Measurements from ENCODE around the gene SSTR1. TPM values are rescaled to one million over a fixed set of nuclear protein-coding genes. Genes with fewer than 3 reads are reported as not detected.

SSTR1 gene
- total RNA-seq, 6 donors from 2014 or later = under 0.01 to 14.4 (median 3.1) TPM

DNA sequence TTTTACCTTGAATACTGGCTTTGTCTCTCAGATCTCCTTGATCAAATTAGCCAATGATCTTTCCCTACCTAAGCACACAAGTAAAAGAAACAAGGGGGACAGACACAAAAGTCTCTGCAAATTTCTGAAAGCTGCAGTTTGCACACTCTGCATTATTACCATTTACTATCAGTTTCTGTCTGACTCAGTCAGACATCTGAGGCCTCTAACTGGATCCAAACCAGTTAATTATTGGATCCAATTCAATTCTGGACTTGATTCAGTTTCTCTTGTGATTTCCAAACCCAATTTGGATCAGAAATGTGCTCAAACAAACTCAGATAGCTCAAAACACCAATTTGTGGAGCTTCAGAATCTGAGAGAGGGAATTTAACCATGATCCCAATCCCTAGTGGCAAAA, 16.6 kb downstream of the SSTR1 start:
- Histone ChIP-seq H3K9me3 (no peaks in the 10 kb centered on the region), H3K36me3 (no peaks in the 10 kb centered on the region), H3K4me3 (no peak overlapping the region), H3K27me3 (no peaks in the 10 kb centered on the region), H3K27ac (no peak overlapping the region), H3K4me1 (no peaks in the 10 kb centered on the region)
- TF ChIP-seq EP300 (IDR thresholded peaks at IDR 0.05) = no peak
- TF ChIP-seq POLR2AphosphoS5 (IDR thresholded peaks at IDR 0.05) = no peak
- TF ChIP-seq, protein P1, sequence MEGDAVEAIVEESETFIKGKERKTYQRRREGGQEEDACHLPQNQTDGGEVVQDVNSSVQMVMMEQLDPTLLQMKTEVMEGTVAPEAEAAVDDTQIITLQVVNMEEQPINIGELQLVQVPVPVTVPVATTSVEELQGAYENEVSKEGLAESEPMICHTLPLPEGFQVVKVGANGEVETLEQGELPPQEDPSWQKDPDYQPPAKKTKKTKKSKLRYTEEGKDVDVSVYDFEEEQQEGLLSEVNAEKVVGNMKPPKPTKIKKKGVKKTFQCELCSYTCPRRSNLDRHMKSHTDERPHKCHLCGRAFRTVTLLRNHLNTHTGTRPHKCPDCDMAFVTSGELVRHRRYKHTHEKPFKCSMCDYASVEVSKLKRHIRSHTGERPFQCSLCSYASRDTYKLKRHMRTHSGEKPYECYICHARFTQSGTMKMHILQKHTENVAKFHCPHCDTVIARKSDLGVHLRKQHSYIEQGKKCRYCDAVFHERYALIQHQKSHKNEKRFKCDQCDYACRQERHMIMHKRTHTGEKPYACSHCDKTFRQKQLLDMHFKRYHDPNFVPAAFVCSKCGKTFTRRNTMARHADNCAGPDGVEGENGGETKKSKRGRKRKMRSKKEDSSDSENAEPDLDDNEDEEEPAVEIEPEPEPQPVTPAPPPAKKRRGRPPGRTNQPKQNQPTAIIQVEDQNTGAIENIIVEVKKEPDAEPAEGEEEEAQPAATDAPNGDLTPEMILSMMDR (IDR thresholded peaks at IDR 0.05) = no peak
- TF ChIP-seq POLR2A (IDR thresholded peaks at IDR 0.05) = no peak
- DNase-seq = no peak
- ATAC-seq (ENCODE audit: low FRiP score in 2 of 2) = no peak

DNA sequence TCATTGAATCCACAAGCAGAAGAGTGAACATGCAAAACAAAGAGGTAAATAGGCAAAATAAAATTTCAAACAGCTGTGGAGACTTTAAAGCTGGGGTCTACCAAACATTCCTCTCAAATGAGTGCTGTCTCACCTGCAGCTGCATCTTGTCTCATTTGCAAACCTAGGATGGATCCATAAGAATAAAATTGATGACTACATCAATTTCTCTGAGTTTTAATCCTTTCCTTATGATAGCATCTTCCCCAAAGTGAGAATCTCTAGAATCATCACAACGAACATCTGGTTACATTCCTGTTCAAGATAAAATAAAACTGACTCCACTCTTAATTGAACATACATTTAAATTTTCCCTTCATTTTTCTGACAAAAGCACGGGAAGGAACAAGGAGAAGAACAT, 18.2 kb downstream of the SSTR1 start:
- H3K36me3 ChIP-seq = no peaks in the 10 kb centered on the region
- H3K9me3 ChIP-seq = no peaks in the 10 kb centered on the region
- H3K27ac ChIP-seq = no peak overlapping the region
- ATAC-seq (ENCODE audit: low FRiP score in 2 of 2) = no peak
- H3K4me1 ChIP-seq = no peaks in the 10 kb centered on the region
- no peaks in the 10 kb centered on the region for H3K27me3 ChIP-seq
- no peak for DNase-seq
- no peak overlapping the region for H3K4me3 ChIP-seq
- no peak for TF ChIP-seq POLR2A (IDR thresholded peaks at IDR 0.05)
- TF ChIP-seq, protein P1 (IDR thresholded peaks at IDR 0.05) = no peak
- no peak for TF ChIP-seq POLR2AphosphoS5 (IDR thresholded peaks at IDR 0.05)
- TF ChIP-seq EP300 (IDR thresholded peaks at IDR 0.05) = no peak
- 85 to 90% methylated on average over 2 of the region's 2 CpGs for WGBS, 2 donors

DNA sequence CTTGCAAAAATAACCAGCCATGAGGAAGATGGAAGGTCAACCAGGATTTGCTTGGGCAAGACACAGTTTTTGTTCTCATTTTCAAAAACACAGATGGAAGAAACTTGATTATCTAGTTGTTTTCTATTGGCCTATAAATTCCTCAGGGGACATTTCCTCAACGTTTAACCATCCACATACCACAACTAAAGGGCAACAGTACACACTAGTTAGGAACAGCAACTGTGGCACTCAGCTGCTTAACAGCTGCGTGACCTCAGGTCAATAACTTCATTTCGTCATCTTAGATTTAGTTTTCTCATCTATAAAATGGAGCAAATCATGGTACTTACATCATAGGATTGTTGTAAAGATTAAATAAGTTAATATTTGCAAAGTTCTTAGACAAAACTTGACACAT, 18.7 kb downstream of the SSTR1 start:
- 69 to 72% methylated on average over 3 of the region's 3 CpGs for WGBS, 2 donors
- ATAC-seq (ENCODE audit: low FRiP score in 2 of 2) (no peak), DNase-seq (no peak)
- Histone ChIP-seq H3K4me1 (no peaks in the 10 kb centered on the region), H3K9me3 (no peaks in the 10 kb centered on the region), H3K27me3 (no peaks in the 10 kb centered on the region), H3K27ac (no peak overlapping the region), H3K36me3 (no peaks in the 10 kb centered on the region), H3K4me3 (no peak overlapping the region)
- TF ChIP-seq POLR2AphosphoS5 (IDR thresholded peaks at IDR 0.05) = no peak
- TF ChIP-seq, protein P1 (IDR thresholded peaks at IDR 0.05) = no peak
- TF ChIP-seq POLR2A (IDR thresholded peaks at IDR 0.05) = no peak
- no peak for TF ChIP-seq EP300 (IDR thresholded peaks at IDR 0.05)

DNA sequence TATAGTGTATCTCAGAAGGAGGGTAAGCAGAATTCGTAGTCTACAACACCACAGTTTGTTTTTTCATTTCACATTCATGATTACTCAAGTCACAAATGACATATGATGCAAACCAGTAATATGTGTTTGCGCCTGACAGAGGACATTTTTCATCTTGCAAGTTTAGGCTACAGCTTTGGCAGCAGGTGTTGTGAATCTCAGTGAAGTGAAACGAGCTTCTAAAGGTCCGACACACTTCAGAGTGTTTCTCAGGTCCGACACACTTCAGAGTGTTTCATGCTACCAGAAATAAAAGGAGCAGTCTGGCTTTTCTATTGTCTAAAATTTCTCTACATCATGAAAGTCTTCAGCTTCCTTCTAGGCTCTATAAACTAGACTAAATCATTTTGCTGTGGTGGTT, 25.5 kb downstream of the SSTR1 start:
- ATAC-seq (ENCODE audit: low FRiP score in 2 of 2) (no peak), DNase-seq (no peak)
- H3K27me3 ChIP-seq = no peaks in the 10 kb centered on the region
- H3K36me3 ChIP-seq = no peaks in the 10 kb centered on the region
- 73 to 75% methylated on average over 5 of the region's 5 CpGs for WGBS, 2 donors
- TF ChIP-seq EP300 (IDR thresholded peaks at IDR 0.05) (no peak), POLR2AphosphoS5 (IDR thresholded peaks at IDR 0.05) (no peak)
- TF ChIP-seq, protein P1 (IDR thresholded peaks at IDR 0.05) = no peak
- no peak overlapping the region for H3K4me3 ChIP-seq
- no peaks in the 10 kb centered on the region for H3K9me3 ChIP-seq
- no peaks in the 10 kb centered on the region for H3K4me1 ChIP-seq
- H3K27ac ChIP-seq = no peak overlapping the region

DNA sequence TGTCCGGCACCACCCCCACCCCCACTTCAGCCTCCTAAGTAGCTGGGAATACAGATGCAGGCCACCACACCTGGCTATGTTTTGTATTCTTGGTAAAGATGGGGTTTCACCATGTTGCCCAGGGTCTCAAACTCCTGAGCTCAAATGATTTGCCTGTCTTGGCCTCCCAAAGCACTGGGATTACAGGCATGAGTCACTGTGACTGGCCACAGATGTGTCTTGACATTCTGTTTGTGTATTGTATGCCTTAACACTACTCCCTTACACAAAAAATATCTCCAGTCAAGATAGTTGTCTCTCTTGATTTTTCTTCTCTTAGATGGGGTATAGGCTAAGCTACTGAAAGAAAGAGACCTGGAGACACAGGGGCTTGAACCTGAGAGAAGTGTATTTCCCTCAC, 30.6 kb downstream of the SSTR1 start:
- Histone ChIP-seq H3K36me3 (no peaks in the 10 kb centered on the region), H3K4me3 (no peak overlapping the region), H3K9me3 (no peaks in the 10 kb centered on the region), H3K27ac (no peak overlapping the region), H3K27me3 (no peaks in the 10 kb centered on the region), H3K4me1 (no peaks in the 10 kb centered on the region)
- TF ChIP-seq EP300 (IDR thresholded peaks at IDR 0.05) = no peak
- no peak for TF ChIP-seq POLR2AphosphoS5 (IDR thresholded peaks at IDR 0.05)
- TF ChIP-seq POLR2A (IDR thresholded peaks at IDR 0.05) = no peak
- TF ChIP-seq, protein P1 (IDR thresholded peaks at IDR 0.05) = no peak
- DNase-seq (no peak), ATAC-seq (ENCODE audit: low FRiP score in 2 of 2) (no peak)
- WGBS, 2 donors = 92 to 100% methylated on average over 1 of the region's 1 CpG

Data from upper lobe of left lung (tissue), 6 donors.